Astrocyte of the cerebellum (primary cell): ENCODE measurements around the gene PM20D1.

ENCODE experiments used
- DNase-seq: peaks from one replicate; pipeline ENCODE4 v3.0.0-alpha.2; 2011; ENCODE audit warnings: low read depth
- H3K4me3 ChIP-seq: 2 replicates; pipeline ENCODE4 v1.5.1; 2011; ENCODE audit warnings: mild to moderate bottlenecking, low read depth, low read length, moderate library complexity
- CTCF ChIP-seq: IDR thresholded peaks from 2 replicates; pipeline ENCODE4 v1.5.1; 2012; ENCODE audit warnings: low read length, low read depth, moderate library complexity, mild to moderate bottlenecking; ENCODE audit errors: missing control alignments
- in situ Hi-C: cut with HindIII; loops from 2 replicates; pipeline ENCODE4 v1.10.0; 2017; ENCODE audit warnings: low sequenced_read_pairs

PM20D1 gene

GRCh38 chr1:205785446-205785845 lies 64.5 kb downstream of the PM20D1 start:
- in situ Hi-C loops, result no loop called here
- H3K4me3 ChIP-seq, result no peak overlapping the region
- no peak for TF ChIP-seq CTCF
- no peak for DNase-seq

- in situ Hi-C loops, result no loop called here
- peak; percentile 64 for DNase-seq
These were observed 66.0 kb downstream of the PM20D1 start for GRCh38 chr1:205783904-205784303.

GRCh38 chr1:205783433-205783795 lies 66.5 kb downstream of the PM20D1 start:
- H3K4me3 ChIP-seq, result no peak overlapping the region
- no peak for TF ChIP-seq CTCF
- DNase-seq, result no peak
- in situ Hi-C loops, result no loop called here

More at GRCh38 chr1:205783904-205784303, 66.0 kb downstream of the PM20D1 start:
- TF ChIP-seq CTCF, result no peak
- no peak overlapping the region for H3K4me3 ChIP-seq

- in situ Hi-C loops, result no loop called here
- H3K4me3 ChIP-seq, result no peak overlapping the region
- no peak for DNase-seq
- no peak for TF ChIP-seq CTCF
These were observed 67.1 kb downstream of the PM20D1 start for GRCh38 chr1:205782627-205783432.

GRCh38 chr1:205780335-205780734 lies 69.6 kb downstream of the PM20D1 start:
- DNase-seq, result no peak
- TF ChIP-seq CTCF, result no peak
- in situ Hi-C loops, result no loop called here
- no peak overlapping the region for H3K4me3 ChIP-seq
